CD4-positive, alpha-beta T cell treated with Interleukin-4 for 1 hour (primary cell): ENCODE measurements around the gene SYNDIG1.

Experiments used
- DNase-seq, 2 donors: peaks; one replicate each; pipeline ENCODE4 v3.0.0-alpha.2; 2020 to 2022

Gene SYNDIG1

DNA sequence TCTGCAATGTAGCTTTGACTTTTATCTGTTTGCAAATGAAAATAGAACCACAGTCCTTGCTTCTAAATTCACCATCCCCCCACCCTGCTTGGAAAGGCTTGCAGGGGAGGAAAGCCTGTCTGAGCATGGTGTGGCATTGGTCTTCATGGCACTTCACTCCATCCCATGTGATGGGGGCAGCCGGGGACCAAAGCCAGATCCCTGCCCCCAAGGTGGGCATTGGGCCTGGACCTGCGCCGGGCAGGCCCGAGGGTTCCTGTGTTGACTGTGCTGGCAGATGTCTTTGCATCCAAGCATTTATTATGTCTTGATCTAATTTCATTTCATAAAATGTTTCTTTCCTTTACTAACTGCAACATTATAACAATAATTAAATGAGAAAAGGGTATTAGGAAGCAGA, 120.0 kb downstream of the SYNDIG1 start:
- no peak for DNase-seq

GRCh38 chr20:24589815-24590177, 120.4 kb downstream of the SYNDIG1 start:
- DNase-seq: no peak

- DNase-seq: no peak
Measured at GRCh38 chr20:24590178-24590982, 121.0 kb downstream of the SYNDIG1 start.

- no peak for DNase-seq
Measured at GRCh38 chr20:24597051-24597450, 127.6 kb downstream of the SYNDIG1 start.

DNA sequence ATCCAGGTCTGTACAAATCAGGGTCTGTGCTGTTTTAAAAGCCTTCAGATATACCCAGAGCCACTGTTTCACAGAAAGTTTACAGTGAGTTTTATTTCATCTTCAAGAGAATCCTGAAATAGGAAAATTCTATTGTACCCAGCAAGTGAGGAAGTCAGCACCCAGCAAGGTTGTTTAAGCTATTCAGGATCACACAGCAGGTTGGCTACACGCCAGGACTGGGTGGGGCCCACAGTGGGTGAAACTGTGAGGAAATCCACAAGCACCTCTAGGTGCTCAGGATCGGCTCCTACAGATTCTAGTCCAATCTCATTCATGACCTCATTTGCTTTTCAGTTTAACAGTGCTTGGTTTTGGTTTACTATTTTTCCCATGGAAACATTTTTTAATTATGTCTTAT, 128.9 kb downstream of the SYNDIG1 start:
- DNase-seq: no peak

GRCh38 chr20:24598996-24599395, 129.6 kb downstream of the SYNDIG1 start:
- no peak for DNase-seq

DNA sequence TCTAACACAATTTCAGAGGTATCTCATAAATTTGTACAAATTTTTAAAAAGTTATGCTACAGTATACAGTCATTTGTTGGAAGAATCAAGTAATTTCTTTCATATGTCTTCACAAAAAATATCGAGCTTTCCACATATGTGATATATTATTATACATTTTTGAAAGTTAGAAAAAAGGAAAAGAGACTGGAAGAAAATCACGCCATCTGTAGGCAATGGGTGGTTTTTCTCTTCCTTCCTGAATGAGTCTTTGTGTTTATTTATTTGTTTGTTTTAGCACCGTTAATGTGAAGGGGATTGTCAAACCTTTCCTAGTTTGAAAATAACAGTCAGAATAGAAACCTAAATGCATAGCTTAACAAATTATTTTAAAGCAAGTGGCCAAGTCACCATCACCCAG, 130.6 kb downstream of the SYNDIG1 start:
- DNase-seq: no peak

DNA sequence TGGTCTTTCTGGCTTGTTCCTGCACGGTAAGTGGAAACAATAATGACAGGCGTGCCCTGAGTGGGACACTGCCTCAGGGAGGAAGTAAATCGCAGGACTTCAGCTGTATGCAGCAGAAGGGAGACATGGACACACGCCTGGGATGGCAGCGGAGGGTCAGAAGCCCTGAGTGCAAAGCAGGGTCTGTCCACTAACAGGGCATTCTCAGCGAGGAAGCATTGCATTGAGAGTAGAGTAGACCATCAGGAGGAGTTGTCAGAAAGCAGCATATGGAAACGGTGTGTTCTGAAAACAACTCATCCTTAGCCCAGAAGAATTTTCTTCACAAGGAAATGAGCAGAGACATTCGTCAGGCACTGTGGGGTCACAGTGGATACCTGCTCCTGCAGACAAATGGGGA, 134.0 kb downstream of the SYNDIG1 start:
- no peak for DNase-seq

GRCh38 chr20:24604966-24605665, 135.7 kb downstream of the SYNDIG1 start:
- DNase-seq: no peak

DNA sequence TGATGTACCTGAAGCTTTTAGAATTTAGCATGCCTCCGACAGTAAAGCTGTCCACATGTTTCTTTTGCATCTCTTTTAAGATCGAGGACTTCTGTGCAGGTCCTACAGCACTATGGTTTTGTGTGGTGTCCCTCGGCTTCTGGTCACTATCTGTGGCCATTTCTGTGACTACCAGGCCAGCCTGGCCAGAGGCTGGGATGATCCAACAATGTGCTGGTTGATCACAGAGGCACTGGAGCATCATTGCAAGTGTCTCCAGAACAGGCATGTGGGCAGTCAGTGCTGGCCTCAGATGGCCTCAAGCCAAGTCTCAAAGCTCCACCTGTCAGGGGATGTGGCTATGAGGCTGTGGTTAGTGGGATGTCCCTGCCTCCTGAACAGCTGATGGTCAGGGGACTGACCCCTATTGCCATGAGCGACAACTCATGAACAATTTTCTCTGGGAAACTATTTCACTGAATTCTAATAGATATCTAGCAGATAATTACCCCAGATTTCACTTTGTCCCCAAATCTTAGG, 136.6 kb downstream of the SYNDIG1 start:
- no peak for DNase-seq

DNA sequence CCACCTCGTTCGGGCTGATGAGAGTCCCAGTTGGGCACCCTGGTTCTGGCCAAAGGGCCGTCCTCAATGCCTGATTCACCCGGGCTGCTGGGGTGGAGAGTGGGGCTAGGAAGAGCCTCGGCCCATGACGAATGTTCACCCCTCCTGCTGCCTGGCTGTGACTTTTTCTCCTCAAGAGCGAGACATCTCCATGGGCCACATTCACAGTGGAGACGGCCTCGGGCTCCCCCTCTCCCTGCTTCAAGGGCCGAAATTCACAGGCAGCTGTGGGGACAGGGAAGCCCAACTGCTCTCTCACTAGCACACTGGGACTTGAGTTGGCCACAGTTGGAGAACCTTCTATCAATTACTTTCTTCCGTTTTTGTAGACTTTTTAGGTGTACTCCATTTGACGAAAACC, 138.0 kb downstream of the SYNDIG1 start:
- no peak for DNase-seq

- no peak for DNase-seq
Measured at GRCh38 chr20:24608926-24609667, 139.7 kb downstream of the SYNDIG1 start.

GRCh38 chr20:24609757-24610156, 140.3 kb downstream of the SYNDIG1 start:
- DNase-seq: no peak

DNA sequence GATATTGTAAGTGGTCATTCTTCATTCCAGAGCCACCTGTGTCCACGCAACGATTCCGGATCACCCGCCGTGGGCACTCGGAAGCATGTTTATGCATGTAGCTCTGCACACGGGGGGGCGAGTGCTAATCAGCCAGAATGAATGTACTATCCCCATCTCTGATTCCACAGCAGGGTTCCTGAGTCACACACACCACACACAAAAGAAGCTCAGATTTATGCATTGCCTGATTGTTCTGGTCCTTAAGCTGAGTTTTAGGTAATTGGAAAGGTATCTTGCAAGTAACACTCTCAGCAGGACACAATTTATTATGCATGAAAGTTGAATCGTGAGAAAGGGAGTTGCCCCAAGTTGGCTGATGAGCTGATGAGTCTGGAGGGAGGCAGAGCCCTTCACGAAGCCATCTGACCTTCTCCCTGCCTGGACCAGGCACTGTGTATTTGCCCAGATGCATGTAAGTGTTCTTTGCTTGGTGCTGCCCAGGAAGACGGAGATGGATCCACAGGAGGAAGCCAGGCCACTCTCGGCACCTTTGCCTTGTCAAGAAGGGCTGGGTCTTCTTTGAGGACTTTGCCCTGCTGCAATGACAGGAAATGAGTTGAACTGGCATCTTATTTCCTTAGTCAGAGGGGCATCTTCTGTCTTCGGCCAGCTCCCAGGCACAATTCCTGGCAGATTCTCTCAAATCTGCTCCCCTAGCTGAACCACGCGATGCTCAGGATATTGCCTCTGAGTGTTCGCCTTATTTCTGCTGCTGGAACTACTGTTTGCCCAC, 141.1 kb downstream of the SYNDIG1 start:
- DNase-seq: no peak

DNA sequence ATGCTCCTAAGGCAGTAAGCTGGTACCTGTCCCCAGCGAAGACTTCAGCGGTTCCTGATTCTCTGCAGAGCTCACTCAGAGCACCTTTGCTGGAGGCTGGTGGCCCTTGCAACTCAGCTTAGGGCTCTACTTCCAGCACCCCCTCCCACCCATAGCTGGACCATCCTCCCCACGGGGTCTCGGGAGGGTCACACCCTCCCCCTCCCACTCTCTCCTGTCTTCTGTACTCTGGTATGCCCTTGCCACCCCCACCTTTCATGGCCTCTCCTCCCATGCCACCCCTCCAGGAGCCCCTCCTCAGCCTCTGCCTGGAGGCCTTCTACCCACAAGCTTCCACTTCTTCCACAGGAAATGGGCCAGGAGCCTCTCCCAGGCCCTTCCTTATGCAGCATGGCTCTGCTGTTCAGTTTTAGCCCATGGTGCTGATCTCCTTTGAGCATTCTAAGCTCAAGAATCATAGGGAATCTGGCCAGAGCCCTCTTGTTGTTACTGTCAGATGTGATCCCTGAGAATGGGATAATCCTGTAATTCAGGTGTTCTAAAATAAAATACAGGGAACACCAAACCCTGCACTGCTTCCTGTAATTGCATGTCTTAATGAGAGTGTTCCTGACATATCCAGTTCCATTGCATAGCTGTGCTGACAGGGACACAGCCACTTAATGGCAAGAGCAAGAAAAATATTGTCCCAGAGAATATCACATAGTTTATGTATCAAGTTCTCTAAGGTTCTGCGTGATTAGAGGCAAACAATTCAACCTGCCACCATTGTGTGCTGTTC, 142.1 kb downstream of the SYNDIG1 start:
- DNase-seq: no peak

- no peak for DNase-seq
Measured at GRCh38 chr20:24612799-24613775, 143.7 kb downstream of the SYNDIG1 start.

GRCh38 chr20:24614341-24614740, 144.9 kb downstream of the SYNDIG1 start:
- DNase-seq: no peak

GRCh38 chr20:24615353-24615752, 145.9 kb downstream of the SYNDIG1 start:
- DNase-seq: no peak

DNA sequence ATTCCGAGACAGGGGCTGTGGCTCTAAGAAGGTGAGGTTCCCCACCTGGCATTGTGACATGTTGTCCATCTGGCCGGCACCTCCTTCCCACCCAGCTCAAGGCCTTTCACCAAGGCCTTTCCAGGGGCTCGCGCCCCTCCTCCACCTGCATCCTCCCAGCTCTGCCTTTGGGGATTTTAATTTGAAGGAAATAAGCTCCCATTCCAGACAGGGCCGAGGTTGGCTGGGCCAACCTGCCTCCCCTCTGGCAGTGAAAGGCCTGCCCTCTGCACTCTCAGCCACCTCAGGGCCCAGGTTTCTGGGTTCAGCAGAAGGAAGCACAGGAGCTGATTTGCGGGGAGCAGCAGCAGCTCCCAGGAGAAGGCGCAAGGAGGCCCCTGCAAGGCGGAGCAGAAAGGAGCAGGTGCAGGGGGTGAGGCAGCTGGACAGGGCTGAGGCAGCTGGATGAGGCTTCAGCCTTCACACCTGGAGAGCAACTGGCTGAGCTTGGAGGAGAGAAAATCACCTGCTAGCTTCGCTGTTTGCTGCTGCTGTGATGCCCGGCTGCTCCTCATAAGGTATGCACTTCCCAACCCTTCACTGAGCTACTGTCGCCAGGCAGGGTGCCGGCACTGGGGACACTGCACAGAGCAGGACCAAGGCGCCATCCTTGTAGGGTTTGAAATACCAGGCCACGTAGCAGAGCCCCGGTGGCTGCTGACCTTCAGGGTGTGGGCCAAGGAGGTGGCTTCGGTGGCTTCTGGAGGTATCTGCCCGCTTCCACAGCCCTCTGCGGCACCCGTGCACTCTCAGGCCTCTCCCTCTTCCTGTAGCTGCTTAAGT, 147.0 kb downstream of the SYNDIG1 start:
- DNase-seq: no peak

DNA sequence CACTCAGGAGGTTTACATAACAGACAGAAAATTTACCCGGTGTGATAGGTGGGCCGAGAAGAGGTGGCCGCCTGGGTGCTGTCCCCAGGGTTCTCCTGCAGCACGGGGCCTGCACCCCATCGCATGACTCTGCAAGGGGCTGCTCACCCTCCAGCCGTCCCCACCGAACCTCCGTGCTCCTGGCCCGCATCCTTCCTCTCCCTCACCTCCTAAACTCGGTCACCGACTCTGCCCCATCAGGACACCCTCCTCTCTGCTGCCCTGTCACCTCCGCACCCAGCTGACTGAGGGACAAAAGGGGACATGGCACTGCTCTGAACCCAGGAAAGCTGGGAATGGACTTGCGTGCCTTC, 147.6 kb downstream of the SYNDIG1 start:
- no peak for DNase-seq
